GM23338 (cell line): ENCODE measurements around the gene PHYH. TPM values are rescaled to one million over a fixed set of nuclear protein-coding genes. Genes with fewer than 3 reads are reported as not detected.

Experiments
- ATAC-seq: fragments of 200-7000 bp; cut with Tn5 transposase; 3 replicates; pipeline ENCODE4 v1.9.1; 2020
- DNase-seq: peaks from one replicate; pipeline ENCODE4 v3.0.0-alpha.2; 2015; ENCODE audit warnings: low spot score
- H2AFZ ChIP-seq: fragments of 200-600 bp; sonication (generic); 2 replicates; pipeline ENCODE4 v1.8.0; 2016; ENCODE audit warnings: antibody characterized with exemption, mild to moderate bottlenecking, moderate library complexity
- H3F3A ChIP-seq: fragments of 200-600 bp; sonication (generic); replicated peaks from 2 replicates; pipeline ENCODE4 v1.8.0; 2017; ENCODE audit warnings: antibody characterized with exemption, mixed run types, low read depth
- H3K27ac ChIP-seq: fragments of 200-600 bp; sonication (generic); 2 replicates; pipeline ENCODE4 v1.6.1; 2016; ENCODE audit warnings: low read depth
- H3K27me3 ChIP-seq: fragments of 200-600 bp; sonication (generic); 2 replicates; pipeline ENCODE4 v1.8.0; 2016; ENCODE audit warnings: mild to moderate bottlenecking, mixed run types, moderate library complexity; ENCODE audit not compliant: insufficient read depth
- H3K36me3 ChIP-seq: fragments of 200-600 bp; sonication (generic); 2 replicates; pipeline ENCODE4 v1.8.0; 2016; ENCODE audit warnings: mild to moderate bottlenecking; ENCODE audit not compliant: insufficient read depth
- H3K4me1 ChIP-seq: fragments of 200-600 bp; sonication (generic); 2 replicates; pipeline ENCODE4 v1.8.0; 2016; ENCODE audit warnings: mild to moderate bottlenecking, moderate library complexity; ENCODE audit not compliant: insufficient read depth
- H3K4me2 ChIP-seq: fragments of 200-600 bp; sonication (generic); 2 replicates; pipeline ENCODE4 v1.7.1; 2017; ENCODE audit warnings: mixed run types
- H3K4me3 ChIP-seq: fragments of 200-600 bp; sonication (generic); 2 replicates; pipeline ENCODE4 v1.6.1; 2016; ENCODE audit warnings: mixed run types
- H3K79me2 ChIP-seq: fragments of 200-600 bp; sonication (generic); replicated peaks from 2 replicates; pipeline ENCODE4 v1.8.0; 2017; ENCODE audit warnings: mild to moderate bottlenecking; ENCODE audit not compliant: insufficient read depth
- H3K9me2 ChIP-seq: fragments of 200-600 bp; sonication (generic); 2 replicates; pipeline ENCODE4 v1.8.0; 2017; ENCODE audit not compliant: insufficient read depth
- H4K20me1 ChIP-seq: fragments of 200-600 bp; sonication (generic); replicated peaks from 2 replicates; pipeline ENCODE4 v1.8.0; 2017; ENCODE audit warnings: mild to moderate bottlenecking; ENCODE audit not compliant: insufficient read depth
- H3K27ac Mint-ChIP-seq: 2 replicates; pipeline ENCODE4 v1.8.0; 2020; ENCODE audit warnings: inconsistent platforms, mild to moderate bottlenecking, moderate library complexity, mixed read lengths
- H3K27me3 Mint-ChIP-seq: 3 replicates; pipeline ENCODE4 v1.8.0; 2022; ENCODE audit warnings: low read depth, mild to moderate bottlenecking, moderate library complexity, mixed read lengths, inconsistent platforms; ENCODE audit not compliant: insufficient read depth, poor library complexity
- H3K36me3 Mint-ChIP-seq: 3 replicates; pipeline ENCODE4 v1.8.0; 2021; ENCODE audit warnings: low read depth, mild to moderate bottlenecking, inconsistent platforms, moderate library complexity, mixed read lengths
- H3K4me1 Mint-ChIP-seq: 3 replicates; pipeline ENCODE4 v1.8.0; 2020; ENCODE audit warnings: mild to moderate bottlenecking, inconsistent platforms, mixed read lengths
- H3K4me3 Mint-ChIP-seq: 3 replicates; pipeline ENCODE4 v1.8.0; 2021; ENCODE audit warnings: moderate library complexity, mild to moderate bottlenecking, inconsistent platforms, mixed read lengths
- H3K9me3 Mint-ChIP-seq: 3 replicates; pipeline ENCODE4 v1.8.0; 2020; ENCODE audit warnings: moderate library complexity, mild to moderate bottlenecking, inconsistent platforms, mixed read lengths
- ETS1 ChIP-seq: IDR thresholded peaks from 2 replicates; pipeline ENCODE4 v1.6.1; 2016; ENCODE audit warnings: antibody characterized with exemption
- EZH2 ChIP-seq: fragments of 200-600 bp; sonication (generic); IDR thresholded peaks from one replicate; pipeline ENCODE4 v1.8.0; 2017; ENCODE audit warnings: antibody characterized with exemption, mild to moderate bottlenecking, low read depth; ENCODE audit not compliant: unreplicated experiment
- EZH2phosphoT487 ChIP-seq: fragments of 200-600 bp; sonication (generic); IDR thresholded peaks from one replicate; pipeline ENCODE4 v1.8.1; 2018; ENCODE audit warnings: antibody characterized with exemption; ENCODE audit not compliant: unreplicated experiment
- JUNB ChIP-seq: IDR thresholded peaks from one replicate; pipeline ENCODE4 v1.6.1; 2016; ENCODE audit warnings: antibody characterized with exemption; ENCODE audit not compliant: unreplicated experiment
- NANOG ChIP-seq: IDR thresholded peaks from 2 replicates; pipeline ENCODE4 v1.6.1; 2016; ENCODE audit warnings: antibody characterized with exemption, borderline replicate concordance
- STAT1 ChIP-seq: IDR thresholded peaks from one replicate; pipeline ENCODE4 v1.6.1; 2016; ENCODE audit warnings: antibody characterized with exemption; ENCODE audit not compliant: unreplicated experiment
- ZNF462 ChIP-seq: fragments of 250-450 bp; sonication (Bioruptor Pico); IDR thresholded peaks from 2 replicates; pipeline ENCODE4 v1.5.0; 2020; ENCODE audit warnings: mild to moderate bottlenecking, moderate library complexity
- polyA plus RNA-seq: library from polyadenylated mRNA; unstranded; fragments of >200 nt; fragmentation: Nextera tagmentation; extraction: Ambion mirVana; gene quantifications from 2 replicates; pipeline ENCODE4 v1.2.1, GENCODE V29; 2016
- total RNA-seq: library from RNA; depleted of rRNA; stranded (reverse); fragments of >200 nt; shearing (Covaris generic); gene quantifications from 2 replicates; pipeline ENCODE4 v1.2.3, GENCODE V29; 2014
- TF ChIP-seq, protein P1 (sequence below): IDR thresholded peaks from one replicate; pipeline ENCODE4 v1.6.1; 2018; ENCODE audit warnings: antibody characterized with exemption; ENCODE audit not compliant: unreplicated experiment

The PHYH gene
- total and polyA plus RNA-seq, 2 experiments from 2014 or later = 10.9 to 29.8 TPM

DNA sequence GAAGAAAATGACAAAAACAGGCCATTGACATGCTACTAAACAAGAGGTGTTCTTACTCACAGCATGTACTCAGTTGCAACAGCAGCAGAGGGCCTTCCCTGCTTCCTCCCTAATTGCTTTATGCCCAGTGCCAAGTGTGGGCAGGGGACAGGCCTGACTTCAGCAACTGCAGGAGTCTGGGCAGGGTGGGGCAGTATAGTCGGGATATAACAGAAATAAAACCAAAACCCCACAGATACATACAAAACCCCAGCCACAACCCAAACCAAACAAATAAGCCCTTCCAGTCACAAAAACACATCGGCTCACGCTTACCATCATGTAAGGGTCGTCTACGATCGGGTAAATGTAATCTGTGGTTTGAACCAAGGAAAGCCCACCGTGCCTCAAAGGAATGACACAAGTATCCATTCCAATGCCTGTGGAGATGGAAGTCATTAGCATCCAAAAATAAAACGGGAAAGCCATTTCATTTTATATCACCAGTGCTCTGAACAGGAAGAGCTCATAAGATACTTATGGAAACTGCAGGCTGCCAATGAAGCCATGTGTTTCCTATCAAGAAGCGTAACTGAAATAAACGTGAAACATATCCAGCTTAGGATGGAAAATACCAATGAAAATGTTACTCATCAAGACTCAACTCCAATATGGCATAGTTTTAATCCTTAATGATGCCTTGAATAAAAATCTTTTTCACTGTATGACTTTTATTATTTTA is 38.7 kb upstream of the PHYH start (continued):
- TF ChIP-seq, protein P1, sequence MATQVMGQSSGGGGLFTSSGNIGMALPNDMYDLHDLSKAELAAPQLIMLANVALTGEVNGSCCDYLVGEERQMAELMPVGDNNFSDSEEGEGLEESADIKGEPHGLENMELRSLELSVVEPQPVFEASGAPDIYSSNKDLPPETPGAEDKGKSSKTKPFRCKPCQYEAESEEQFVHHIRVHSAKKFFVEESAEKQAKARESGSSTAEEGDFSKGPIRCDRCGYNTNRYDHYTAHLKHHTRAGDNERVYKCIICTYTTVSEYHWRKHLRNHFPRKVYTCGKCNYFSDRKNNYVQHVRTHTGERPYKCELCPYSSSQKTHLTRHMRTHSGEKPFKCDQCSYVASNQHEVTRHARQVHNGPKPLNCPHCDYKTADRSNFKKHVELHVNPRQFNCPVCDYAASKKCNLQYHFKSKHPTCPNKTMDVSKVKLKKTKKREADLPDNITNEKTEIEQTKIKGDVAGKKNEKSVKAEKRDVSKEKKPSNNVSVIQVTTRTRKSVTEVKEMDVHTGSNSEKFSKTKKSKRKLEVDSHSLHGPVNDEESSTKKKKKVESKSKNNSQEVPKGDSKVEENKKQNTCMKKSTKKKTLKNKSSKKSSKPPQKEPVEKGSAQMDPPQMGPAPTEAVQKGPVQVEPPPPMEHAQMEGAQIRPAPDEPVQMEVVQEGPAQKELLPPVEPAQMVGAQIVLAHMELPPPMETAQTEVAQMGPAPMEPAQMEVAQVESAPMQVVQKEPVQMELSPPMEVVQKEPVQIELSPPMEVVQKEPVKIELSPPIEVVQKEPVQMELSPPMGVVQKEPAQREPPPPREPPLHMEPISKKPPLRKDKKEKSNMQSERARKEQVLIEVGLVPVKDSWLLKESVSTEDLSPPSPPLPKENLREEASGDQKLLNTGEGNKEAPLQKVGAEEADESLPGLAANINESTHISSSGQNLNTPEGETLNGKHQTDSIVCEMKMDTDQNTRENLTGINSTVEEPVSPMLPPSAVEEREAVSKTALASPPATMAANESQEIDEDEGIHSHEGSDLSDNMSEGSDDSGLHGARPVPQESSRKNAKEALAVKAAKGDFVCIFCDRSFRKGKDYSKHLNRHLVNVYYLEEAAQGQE = no peak
- TF ChIP-seq JUNB (no peak), ETS1 (no peak), STAT1 (no peak)

DNA sequence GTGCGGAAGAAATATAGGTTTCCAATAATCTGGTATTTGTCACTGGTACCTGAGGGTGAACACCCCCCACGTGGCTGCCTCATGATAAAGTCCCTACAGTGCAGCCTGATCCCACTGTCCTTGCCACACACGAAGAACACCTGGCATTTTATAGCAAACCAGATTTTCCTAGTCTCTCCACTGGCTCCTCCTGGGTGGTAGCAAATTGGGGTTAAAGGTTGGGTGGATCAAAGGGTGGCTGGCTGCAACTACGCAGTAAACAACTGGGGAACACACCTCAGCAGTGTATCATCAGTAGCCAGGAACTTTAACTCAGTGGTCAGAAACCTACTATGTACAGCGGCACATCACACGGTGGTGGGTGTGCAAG is 37.9 kb upstream of the PHYH start:
- H3K36me3 ChIP-seq = peaks cover 73% of the 10 kb centered on the region
- TF ChIP-seq, protein P1 = no peak
- TF ChIP-seq EZH2phosphoT487 (no peak), NANOG (no peak), EZH2 (no peak), ZNF462 (no peak), ETS1 (no peak)

More for the DNA sequence above, 37.9 kb upstream of the PHYH start:
- no peaks in the 10 kb centered on the region for H3K27me3 ChIP-seq
- H3K9me2 ChIP-seq = no peaks in the 10 kb centered on the region
- peaks cover 39% of the 10 kb centered on the region for H3K4me1 Mint-ChIP-seq
- H3K4me3 Mint-ChIP-seq = no peak overlapping the region
- no peaks in the 10 kb centered on the region for H3K9me3 Mint-ChIP-seq
- H3K36me3 Mint-ChIP-seq = peaks cover 99% of the 10 kb centered on the region
- ATAC-seq (no peak), DNase-seq (no peak)
- H3K4me1 ChIP-seq = peaks cover 50% of the 10 kb centered on the region
- peak overlapping the region; percentile 72 for H3K27ac Mint-ChIP-seq
- H3K4me3 ChIP-seq = no peak overlapping the region
- H3K27ac ChIP-seq = peak overlapping the region; percentile 29
- H3F3A ChIP-seq = peaks cover 59% of the 10 kb centered on the region
- H3K27me3 Mint-ChIP-seq = peaks cover 11% of the 10 kb centered on the region
- no peak overlapping the region for H3K4me2 ChIP-seq
- H4K20me1 ChIP-seq = peaks cover 73% of the 10 kb centered on the region
- no peak overlapping the region for H2AFZ ChIP-seq
- peaks cover 100% of the 10 kb centered on the region for H3K79me2 ChIP-seq
